HG03045 (cell line): Measurements from ENCODE around the gene VSIG8.
A peak's percentile ranks its signal among the peaks of the same experiment; 100 is the strongest.

ENCODE experiments used
- ATAC-seq: cut with Tn5 transposase; IDR thresholded peaks from one replicate; pipeline ENCODE4 v1.9.1; 2021; ENCODE audit warnings: mild to moderate bottlenecking, moderate library complexity; ENCODE audit not compliant: unreplicated experiment

Gene VSIG8

GRCh38 chr1:159859767-159860322 lies 2.6 kb downstream of the VSIG8 start:
- ATAC-seq = no peak

GRCh38 chr1:159857889-159858288 lies 4.6 kb downstream of the VSIG8 start:
- no peak for ATAC-seq

DNA sequence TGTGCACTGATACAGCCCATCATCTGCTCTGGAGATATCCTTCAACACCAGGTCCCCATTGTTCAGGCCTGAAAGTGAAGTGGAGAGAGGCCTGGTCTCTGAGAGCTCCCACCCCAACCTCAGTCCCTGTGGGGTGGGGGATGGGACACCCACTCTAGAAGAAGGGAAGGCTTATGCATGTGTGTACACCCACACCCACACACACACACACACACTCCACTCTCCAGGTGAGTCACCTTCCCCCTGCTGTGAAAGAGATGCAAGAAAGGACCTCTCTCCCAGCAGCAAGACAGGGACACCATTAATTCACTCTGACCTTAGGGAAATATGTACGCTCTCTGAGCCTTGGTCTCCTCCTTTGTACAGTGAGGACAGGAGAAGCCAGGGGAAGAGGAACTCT lies 5.9 kb downstream of the VSIG8 start:
- no peak for ATAC-seq

DNA sequence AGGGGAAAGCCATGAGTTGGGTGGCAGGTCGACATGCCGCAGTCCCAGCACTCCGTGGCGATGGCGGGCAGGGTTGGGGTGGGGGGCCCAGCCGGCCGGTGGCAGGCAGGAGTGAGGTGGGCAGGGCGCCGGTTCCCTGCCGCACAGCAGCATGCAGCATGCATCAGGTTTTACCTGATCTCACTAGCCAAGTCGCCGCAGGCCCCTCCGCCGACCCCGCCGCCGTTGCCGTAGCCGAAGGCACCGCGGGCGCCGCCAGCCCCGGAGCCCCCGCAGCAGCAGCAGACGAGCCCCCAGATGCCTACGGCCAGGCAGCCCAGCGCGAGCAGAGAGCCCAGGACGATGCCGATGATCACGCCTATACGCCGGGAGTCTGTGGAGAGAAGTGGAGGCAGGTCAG lies 6.7 kb downstream of the VSIG8 start:
- ATAC-seq = no peak

DNA sequence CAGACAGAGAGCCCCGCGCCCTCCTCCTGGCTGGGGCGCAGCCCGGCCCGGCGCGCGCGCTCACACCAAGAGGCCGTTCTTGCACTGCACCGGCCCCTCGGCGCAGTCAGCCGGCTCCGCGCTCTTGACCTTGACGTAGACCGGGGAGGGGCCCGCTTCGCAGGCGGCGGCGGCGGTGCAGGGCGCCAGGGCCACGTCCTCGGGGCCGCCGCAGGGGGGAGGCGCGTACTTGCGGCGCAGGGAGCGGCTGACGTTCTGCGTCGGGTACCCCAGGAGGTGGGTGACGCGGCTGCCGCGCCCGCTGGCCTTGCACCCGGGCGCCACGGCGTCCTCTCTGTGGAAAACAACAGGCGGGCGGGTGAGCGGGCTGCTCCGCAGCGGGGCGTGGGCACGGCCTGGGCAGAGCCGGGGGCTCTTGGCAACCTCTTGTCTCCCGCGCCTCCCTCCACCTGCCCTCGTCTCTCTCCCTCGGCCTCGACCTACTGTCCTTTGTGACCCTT lies 7.7 kb downstream of the VSIG8 start:
- peak; percentile 68 for ATAC-seq

DNA sequence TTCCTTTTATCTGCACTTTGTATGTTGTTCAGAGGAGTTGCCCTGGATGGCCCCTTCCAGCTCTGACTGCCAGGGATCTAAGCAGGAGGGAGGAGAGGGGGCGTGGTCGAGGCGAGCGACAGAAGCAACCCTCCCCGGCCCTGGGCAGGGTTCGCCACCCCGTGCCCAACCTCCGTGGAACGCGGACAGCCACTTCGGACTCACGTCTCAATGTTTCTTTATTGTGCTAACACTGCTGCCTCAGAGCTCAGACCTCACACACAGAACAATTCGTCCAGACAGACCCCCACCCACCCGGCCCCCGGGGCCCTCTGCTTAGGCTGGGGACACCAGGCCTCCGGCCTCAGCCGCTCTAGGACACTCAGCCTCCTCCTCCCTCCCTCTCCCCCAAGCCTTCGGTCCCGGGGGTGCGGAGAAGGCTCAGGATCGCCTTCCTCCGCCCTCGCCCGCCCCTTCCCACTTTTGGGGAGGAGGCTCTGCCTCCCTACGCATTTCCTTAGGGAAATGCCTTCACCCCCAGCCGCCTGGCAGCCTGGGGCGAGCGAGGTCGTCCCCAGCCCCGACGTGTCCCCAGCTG lies 8.3 kb downstream of the VSIG8 start:
- ATAC-seq = no peak

GRCh38 chr1:159853417-159854115 lies 8.9 kb downstream of the VSIG8 start:
- no peak for ATAC-seq

DNA sequence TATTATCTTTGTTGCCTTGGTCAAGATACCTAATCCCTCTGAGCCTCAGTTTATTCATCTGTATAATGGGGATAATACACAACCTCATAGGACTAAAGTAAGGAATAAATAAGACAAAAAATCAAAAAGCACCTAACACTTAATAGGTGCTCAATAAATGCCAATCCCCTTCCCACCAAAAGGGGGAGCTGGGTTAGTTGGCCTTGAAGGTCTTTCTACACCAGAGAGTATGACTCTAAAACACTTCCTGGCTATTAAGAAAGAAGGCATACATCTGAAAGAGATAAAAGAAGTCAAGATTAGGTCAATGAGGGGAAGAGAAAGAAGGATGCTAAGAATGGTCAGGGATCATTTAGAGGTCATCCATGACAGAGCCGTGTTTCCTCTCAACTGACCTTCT lies 11.1 kb downstream of the VSIG8 start:
- ATAC-seq = no peak

GRCh38 chr1:159849626-159850366 lies 12.7 kb downstream of the VSIG8 start:
- ATAC-seq = no peak

- no peak for ATAC-seq
Observed at GRCh38 chr1:159848326-159848725, 14.1 kb downstream of the VSIG8 start.

- no peak for ATAC-seq
Observed at GRCh38 chr1:159847231-159847630, 15.2 kb downstream of the VSIG8 start.

DNA sequence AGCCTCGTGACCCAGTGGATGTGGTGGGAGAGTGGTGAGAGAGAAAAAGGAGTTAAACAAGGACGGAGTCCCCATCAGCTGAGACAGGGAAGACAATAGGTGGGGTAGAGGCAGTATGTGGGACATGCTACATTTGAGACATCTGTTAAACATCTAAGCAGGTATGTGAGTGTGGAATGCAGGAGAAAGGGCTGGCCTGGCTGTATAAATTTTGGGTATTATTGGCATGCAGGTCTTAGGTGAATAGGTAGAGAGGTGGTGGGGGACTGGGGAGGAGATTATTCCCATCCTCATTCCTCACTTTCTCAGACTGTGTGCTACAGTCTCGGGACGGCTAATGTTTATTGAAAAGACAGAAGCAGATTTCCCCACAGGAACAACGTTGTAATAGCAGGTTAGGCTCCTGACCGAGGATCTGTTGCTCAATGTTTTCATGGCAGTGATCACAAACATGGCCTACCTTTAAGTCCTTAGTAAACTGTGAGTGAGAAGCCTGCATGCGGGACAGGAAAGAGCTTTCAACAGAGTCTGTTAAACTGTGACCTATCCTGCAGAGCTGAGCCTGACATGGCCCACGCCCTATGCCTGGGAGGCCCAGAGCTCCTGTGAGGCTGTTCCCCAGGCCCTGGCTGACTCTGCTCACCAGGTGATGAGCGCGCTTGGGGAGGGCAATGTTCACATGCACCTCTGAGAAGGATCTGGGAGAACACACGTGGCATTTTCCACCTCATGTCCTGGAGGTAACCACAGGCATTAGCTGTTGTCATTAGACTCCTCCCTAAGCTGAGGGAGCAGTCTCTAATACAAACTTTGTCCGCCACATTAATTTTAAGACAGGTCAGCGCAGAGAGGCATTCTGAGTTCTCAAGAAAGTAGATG lies 16.5 kb downstream of the VSIG8 start:
- no peak for ATAC-seq

DNA sequence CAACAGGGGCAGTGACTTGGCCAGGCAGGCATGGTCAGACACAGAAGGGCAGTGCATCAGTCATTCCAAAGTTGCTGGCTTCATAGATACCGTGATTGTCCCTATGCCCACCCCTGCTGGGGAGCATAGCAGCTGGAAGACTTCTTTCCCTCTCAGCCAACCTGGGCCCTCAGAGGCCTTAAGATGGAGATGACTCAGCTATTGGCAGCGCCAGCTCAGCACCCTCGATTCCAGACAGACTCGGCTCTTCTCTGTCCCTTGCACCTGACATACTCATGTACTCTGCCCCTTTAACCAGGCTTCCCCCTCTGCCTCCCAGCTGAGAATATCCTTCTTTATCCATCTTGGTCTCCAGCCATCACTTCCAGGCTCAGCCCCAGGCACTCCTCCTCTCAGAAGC lies 19.0 kb downstream of the VSIG8 start:
- ATAC-seq = no peak

DNA sequence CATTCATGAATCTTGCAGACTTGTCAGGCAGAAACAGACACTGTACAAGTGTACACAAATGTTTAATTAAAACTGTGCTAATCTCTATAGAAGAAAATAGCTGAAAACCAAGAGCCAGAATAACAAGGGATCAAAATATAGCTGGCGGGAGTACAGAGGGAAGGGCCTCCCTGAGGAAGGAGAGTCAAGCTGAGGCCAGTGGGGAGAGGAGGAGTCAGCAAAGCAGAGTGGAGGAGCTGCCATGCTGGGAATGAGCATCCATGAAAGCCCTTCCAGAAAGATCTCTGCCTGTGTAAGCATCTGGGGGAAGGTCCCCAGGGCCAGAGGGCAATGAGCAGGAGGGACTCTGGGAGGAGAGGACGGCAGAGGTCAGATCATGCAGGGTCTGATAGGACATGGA lies 20.7 kb downstream of the VSIG8 start:
- ATAC-seq = no peak

- peak; percentile 59 for ATAC-seq
Observed at GRCh38 chr1:159839116-159839849, 23.2 kb downstream of the VSIG8 start.

DNA sequence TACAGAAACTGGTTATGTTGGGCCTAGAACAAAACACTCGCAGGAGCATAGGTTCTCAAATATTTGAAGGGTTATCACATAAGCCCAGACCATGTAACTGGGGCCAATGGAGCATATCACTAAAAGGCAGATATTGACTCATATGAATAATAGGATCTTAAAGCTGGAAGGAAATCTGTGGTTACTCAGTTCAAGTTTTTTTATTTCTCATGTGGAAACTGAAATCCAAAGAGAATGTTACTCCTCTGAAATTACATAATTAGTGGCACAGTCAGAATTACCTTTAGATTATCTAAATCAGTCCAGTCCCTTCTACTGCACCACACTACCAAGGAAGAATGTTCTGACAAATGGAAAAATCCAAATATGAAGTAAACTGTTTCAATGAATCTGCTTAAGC lies 23.7 kb downstream of the VSIG8 start:
- peak; percentile 37 for ATAC-seq

- no peak for ATAC-seq
Observed at GRCh38 chr1:159835862-159836525, 26.5 kb downstream of the VSIG8 start.

GRCh38 chr1:159835356-159835755 lies 27.1 kb downstream of the VSIG8 start:
- no peak for ATAC-seq

DNA sequence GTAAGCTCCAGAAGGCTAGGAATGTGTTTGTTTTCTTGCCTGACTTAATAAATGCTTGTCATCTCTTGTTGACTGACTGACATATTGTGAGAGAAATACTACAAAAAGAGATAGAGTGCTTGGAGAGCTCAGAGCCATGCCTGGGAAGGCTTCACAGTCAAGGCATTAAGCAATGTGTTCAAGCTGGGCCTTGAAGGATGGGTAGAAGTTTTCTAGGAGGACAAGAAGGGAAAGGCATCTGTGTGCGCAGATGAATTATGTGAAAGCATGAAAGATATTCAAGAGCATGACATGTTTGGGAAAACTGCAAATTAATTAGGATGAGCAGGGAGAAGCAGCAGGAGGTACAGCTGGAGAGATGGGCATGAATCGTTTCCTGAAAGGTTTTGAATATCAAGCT lies 30.1 kb downstream of the VSIG8 start:
- ATAC-seq = no peak
